Calu3 (cell line): Measurements from ENCODE around the gene DNAH12. TPM values are rescaled to one million over a fixed set of nuclear protein-coding genes. Genes with fewer than 3 reads are reported as not detected.

Source experiments
- BruUV-seq: library from RNA; stranded (reverse); fragments of 400-500 nt; replicated peaks from 2 replicates; lab custom pipeline; 2021; lab: Mats Ljungman, UMichigan
- CTCF ChIA-PET: fragments of 300-600 bp; sonication (Branson Sonifier 250); formaldehyde crosslinking; loops from one replicate; lab custom pipeline; 2022; ENCODE audit warnings: antibody characterized with exemption; lab: Charles Lee
- DNase-seq: peaks from one replicate; pipeline ENCODE4 v3.0.0; 2022
- H3K27ac Mint-ChIP-seq: one replicate; pipeline ENCODE4 v1.8.0; 2022; ENCODE audit warnings: mixed read lengths; ENCODE audit not compliant: unreplicated experiment
- H3K27me3 Mint-ChIP-seq: one replicate; pipeline ENCODE4 v1.8.0; 2022; ENCODE audit warnings: mixed read lengths; ENCODE audit not compliant: unreplicated experiment
- H3K36me3 Mint-ChIP-seq: one replicate; pipeline ENCODE4 v1.8.0; 2022; ENCODE audit warnings: mild to moderate bottlenecking, moderate library complexity, mixed read lengths; ENCODE audit not compliant: insufficient read depth, unreplicated experiment
- H3K4me1 Mint-ChIP-seq: one replicate; pipeline ENCODE4 v1.8.0; 2022; ENCODE audit warnings: mild to moderate bottlenecking, low read depth, mixed read lengths; ENCODE audit not compliant: unreplicated experiment
- H3K4me3 Mint-ChIP-seq: one replicate; pipeline ENCODE4 v1.8.0; 2022; ENCODE audit warnings: mild to moderate bottlenecking, low read depth, moderate library complexity, mixed read lengths; ENCODE audit not compliant: unreplicated experiment
- H3K9me3 Mint-ChIP-seq: one replicate; pipeline ENCODE4 v1.8.0; 2022; ENCODE audit warnings: low read depth, mixed read lengths; ENCODE audit not compliant: unreplicated experiment
- intact Hi-C: fragments of 100-400 bp; cut with micrococcal nuclease; formaldehyde crosslinking; loops from one replicate; pipeline ENCODE4 v1.10.0; 2022; ENCODE audit not compliant: unreplicated experiment
- total RNA-seq: library from RNA; stranded (reverse); gene quantifications from 2 replicates; pipeline ENCODE4 v1.2.3, GENCODE V29; 2022
- TF ChIP-seq, protein P1 (sequence below): fragments of 200-600 bp; IDR thresholded peaks from one replicate; pipeline ENCODE4 v1.8.0; 2022; ENCODE audit warnings: antibody characterized with exemption; ENCODE audit not compliant: unreplicated experiment

Gene DNAH12
- total RNA-seq, 1 experiment from 2014 or later, result 0.92 TPM

DNA sequence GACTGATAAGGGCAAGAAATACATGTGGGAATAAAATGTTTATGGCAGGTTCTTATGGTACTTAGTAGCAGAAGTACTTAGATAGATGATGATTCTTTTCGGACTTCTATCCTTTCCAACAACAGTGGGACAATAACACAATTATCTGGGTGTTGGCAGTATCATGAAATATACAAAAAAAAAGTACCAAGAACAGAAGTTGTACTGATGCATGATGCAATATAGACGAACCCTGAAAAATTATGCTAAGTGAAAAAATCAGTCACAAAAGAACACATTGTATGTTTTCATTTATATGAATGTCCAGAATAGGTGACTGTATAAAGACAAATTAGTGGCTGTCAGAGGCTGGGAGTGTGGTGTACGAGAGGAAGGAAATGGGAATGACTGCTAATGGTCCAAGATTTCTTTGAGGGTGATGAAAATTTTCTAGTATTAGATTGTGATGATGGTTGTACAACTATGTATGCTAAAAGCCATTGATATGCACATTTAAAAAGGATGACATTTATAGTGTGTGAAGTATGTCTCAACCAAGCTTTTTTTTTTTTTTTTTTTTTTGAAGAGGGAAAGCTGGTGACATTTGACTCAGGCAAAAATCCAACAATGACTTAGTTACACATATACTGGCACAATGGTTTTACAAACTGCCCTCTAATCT, 32.0 kb upstream of the DNAH12 start:
- Mint-ChIP-seq H3K27ac (peak overlapping the region; percentile 67), H3K27me3 (no peaks in the 10 kb centered on the region), H3K4me1 (peaks cover 17% of the 10 kb centered on the region), H3K9me3 (no peaks in the 10 kb centered on the region), H3K4me3 (no peak overlapping the region), H3K36me3 (peaks cover 57% of the 10 kb centered on the region)
- intact Hi-C loops, result no loop called here
- CTCF ChIA-PET, result no interaction called here
- no peak for DNase-seq
- TF ChIP-seq, protein P1, sequence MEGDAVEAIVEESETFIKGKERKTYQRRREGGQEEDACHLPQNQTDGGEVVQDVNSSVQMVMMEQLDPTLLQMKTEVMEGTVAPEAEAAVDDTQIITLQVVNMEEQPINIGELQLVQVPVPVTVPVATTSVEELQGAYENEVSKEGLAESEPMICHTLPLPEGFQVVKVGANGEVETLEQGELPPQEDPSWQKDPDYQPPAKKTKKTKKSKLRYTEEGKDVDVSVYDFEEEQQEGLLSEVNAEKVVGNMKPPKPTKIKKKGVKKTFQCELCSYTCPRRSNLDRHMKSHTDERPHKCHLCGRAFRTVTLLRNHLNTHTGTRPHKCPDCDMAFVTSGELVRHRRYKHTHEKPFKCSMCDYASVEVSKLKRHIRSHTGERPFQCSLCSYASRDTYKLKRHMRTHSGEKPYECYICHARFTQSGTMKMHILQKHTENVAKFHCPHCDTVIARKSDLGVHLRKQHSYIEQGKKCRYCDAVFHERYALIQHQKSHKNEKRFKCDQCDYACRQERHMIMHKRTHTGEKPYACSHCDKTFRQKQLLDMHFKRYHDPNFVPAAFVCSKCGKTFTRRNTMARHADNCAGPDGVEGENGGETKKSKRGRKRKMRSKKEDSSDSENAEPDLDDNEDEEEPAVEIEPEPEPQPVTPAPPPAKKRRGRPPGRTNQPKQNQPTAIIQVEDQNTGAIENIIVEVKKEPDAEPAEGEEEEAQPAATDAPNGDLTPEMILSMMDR, result no peak
- no TSS peak for BruUV-seq

DNA sequence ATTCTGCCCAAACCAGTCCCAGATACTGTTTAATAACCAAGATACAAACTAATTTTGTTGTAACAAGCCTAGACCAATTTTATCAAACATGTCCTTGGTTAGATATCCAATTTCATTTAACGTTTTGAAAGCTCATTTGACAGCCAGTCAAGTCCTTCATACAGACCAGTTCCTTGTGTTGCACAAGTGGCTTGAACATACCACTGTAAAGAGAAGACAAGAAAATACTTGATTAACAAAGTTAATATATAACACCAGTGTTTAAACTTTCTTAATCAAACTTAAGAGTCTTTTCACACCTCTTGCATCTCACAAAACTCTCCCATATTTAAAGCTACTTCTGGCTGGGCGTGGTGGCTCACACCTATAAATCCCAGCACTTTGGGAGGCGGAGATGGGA, 28.0 kb upstream of the DNAH12 start:
- TF ChIP-seq, protein P1, result no peak
- H3K36me3 Mint-ChIP-seq, result peaks cover 60% of the 10 kb centered on the region
- CTCF ChIA-PET, result interaction anchor here (0.8 to 1.0 kb wide), 3 partner anchors 22 to 175 kb away, joined by 3 to 4 read pairs (median 3); no protein-coding TSS in a partner anchor
- no peak for DNase-seq
- no peak overlapping the region for H3K4me3 Mint-ChIP-seq
- no peaks in the 10 kb centered on the region for H3K27me3 Mint-ChIP-seq
- peaks cover 15% of the 10 kb centered on the region for H3K4me1 Mint-ChIP-seq
- H3K9me3 Mint-ChIP-seq, result no peaks in the 10 kb centered on the region
- intact Hi-C loops, result no loop called here
- H3K27ac Mint-ChIP-seq, result no peak overlapping the region
- no TSS peak for BruUV-seq

DNA sequence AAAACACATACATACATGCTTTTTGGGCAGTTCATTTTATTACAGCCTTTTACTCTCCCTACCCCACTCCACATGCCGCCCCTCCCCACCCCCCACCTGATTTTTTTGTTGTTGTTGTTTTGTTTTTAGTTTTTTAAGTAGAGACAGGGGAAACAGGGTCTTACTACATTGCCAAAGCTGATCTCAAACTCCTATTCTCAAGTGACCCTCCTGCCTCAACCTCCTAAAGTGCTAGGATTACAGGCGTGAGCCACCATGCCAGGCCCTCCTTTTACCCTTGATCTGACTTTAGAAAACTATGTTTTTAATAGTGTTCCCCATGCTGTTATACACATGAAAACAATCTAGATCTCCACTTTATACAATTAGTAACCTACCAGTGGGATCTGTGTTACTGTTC, 26.7 kb upstream of the DNAH12 start:
- Mint-ChIP-seq H3K36me3 (peaks cover 52% of the 10 kb centered on the region), H3K4me3 (no peak overlapping the region), H3K27me3 (no peaks in the 10 kb centered on the region), H3K9me3 (no peaks in the 10 kb centered on the region), H3K27ac (peak overlapping the region; percentile 34), H3K4me1 (peaks cover 2% of the 10 kb centered on the region)
- intact Hi-C loops, result no loop called here
- CTCF ChIA-PET, result interaction anchor here (0.6 to 0.7 kb wide), 2 partner anchors 123 to 396 kb away, joined by 3 read pairs; no protein-coding TSS in a partner anchor
- TF ChIP-seq, protein P1, result no peak
- no TSS peak for BruUV-seq
- no peak for DNase-seq

DNA sequence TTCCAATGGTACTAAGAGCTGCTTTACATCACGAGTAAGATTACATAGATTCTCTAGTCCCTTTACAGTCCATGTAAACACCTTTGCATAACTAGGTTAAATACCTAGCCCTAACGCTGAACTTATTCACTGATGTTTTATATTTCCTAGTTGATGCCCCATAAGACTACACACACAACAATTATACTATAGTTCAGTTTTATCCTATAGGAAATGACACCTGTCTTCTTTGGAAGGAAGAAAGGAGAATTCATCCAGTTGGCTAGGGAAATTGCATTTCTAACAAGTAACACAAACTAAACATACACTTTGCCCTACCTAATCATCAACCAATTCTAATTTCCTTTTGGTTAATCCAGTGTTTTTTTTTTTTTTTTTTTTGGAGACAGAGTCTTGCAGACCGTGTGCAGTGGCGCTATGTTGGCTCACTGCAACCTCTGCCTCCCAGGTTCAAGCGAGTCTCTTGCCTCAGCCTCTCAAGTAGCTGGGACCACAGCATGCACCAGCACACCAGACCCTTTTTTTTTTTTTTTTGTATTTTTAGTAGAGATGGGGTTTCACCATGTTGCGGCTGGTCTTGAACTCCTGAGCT, 25.8 kb upstream of the DNAH12 start:
- H3K36me3 Mint-ChIP-seq, result peaks cover 42% of the 10 kb centered on the region
- no peak overlapping the region for H3K4me3 Mint-ChIP-seq
- TF ChIP-seq, protein P1, result no peak
- BruUV-seq, result no TSS peak
- H3K4me1 Mint-ChIP-seq, result no peaks in the 10 kb centered on the region
- H3K27me3 Mint-ChIP-seq, result no peaks in the 10 kb centered on the region
- CTCF ChIA-PET, result interaction anchor here (0.6 kb wide), 3 partner anchors 45 to 122 kb away, joined by 3 to 4 read pairs (median 3); no protein-coding TSS in a partner anchor
- intact Hi-C loops, result no loop called here
- no peak overlapping the region for H3K27ac Mint-ChIP-seq
- no peaks in the 10 kb centered on the region for H3K9me3 Mint-ChIP-seq
- DNase-seq, result no peak
